HEK293T (cell line): ENCODE results near the gene OR52L1.

Experiments used
- CTCF ChIA-PET: fragments of 350-600 bp; formaldehyde crosslinking; extraction: SDS; loops from one replicate; lab custom pipeline; 2021; ENCODE audit warnings: antibody characterized with exemption, inconsistent platforms; lab: Yijun Ruan, JAX
- POLR2A ChIA-PET: fragments of 350-600 bp; formaldehyde crosslinking; extraction: SDS; loops from one replicate; lab custom pipeline; 2020; ENCODE audit warnings: antibody characterized with exemption, inconsistent platforms; lab: Yijun Ruan, JAX
- DNase-seq: peaks from one replicate; pipeline ENCODE4 v3.0.0; 2012; ENCODE audit warnings: mixed read lengths; ENCODE audit errors: extremely low spot score
- ARNT ChIP-seq: fragments of 450-650 bp; IDR thresholded peaks from 2 replicates; pipeline ENCODE4 v1.6.1; 2017; ENCODE audit warnings: mild to moderate bottlenecking
- BHLHE40 ChIP-seq: fragments of 450-650 bp; IDR thresholded peaks from 2 replicates; pipeline ENCODE4 v1.6.1; 2016; ENCODE audit warnings: mild to moderate bottlenecking, moderate library complexity, borderline replicate concordance
- CTBP1 ChIP-seq: fragments of 450-650 bp; IDR thresholded peaks from 2 replicates; pipeline ENCODE4 v1.6.1; 2016; ENCODE audit warnings: borderline replicate concordance
- ELF4 ChIP-seq: fragments of 450-650 bp; IDR thresholded peaks from 2 replicates; pipeline ENCODE4 v1.6.1; 2017; ENCODE audit warnings: antibody characterized with exemption
- FOXA1 ChIP-seq: fragments of 450-650 bp; IDR thresholded peaks from 2 replicates; pipeline ENCODE4 v1.6.1; 2016; ENCODE audit warnings: mild to moderate bottlenecking
- FOXK2 ChIP-seq: fragments of 450-650 bp; IDR thresholded peaks from 2 replicates; pipeline ENCODE4 v1.6.1; 2016; ENCODE audit warnings: mild to moderate bottlenecking
- FOXM1 ChIP-seq: fragments of 450-650 bp; IDR thresholded peaks from 2 replicates; pipeline ENCODE4 v1.6.1; 2017; ENCODE audit warnings: mild to moderate bottlenecking, borderline replicate concordance
- HDGF ChIP-seq: fragments of 450-650 bp; IDR thresholded peaks from 2 replicates; pipeline ENCODE4 v1.6.1; 2017; ENCODE audit warnings: antibody characterized with exemption, borderline replicate concordance
- L3MBTL2 ChIP-seq: fragments of 450-650 bp; conservative IDR thresholded peaks from 2 replicates; pipeline ENCODE4 v1.6.1; 2016; ENCODE audit warnings: mild to moderate bottlenecking
- LEF1 ChIP-seq: fragments of 450-650 bp; IDR thresholded peaks from 2 replicates; pipeline ENCODE4 v1.6.1; 2017; ENCODE audit warnings: mild to moderate bottlenecking, borderline replicate concordance
- NFRKB ChIP-seq: fragments of 450-650 bp; IDR thresholded peaks from 2 replicates; pipeline ENCODE4 v1.6.1; 2016; ENCODE audit warnings: mild to moderate bottlenecking, moderate library complexity
- PKNOX1 ChIP-seq: fragments of 450-650 bp; IDR thresholded peaks from 2 replicates; pipeline ENCODE4 v1.6.1; 2016
- SP1 ChIP-seq: fragments of 450-650 bp; IDR thresholded peaks from 2 replicates; pipeline ENCODE4 v1.6.1; 2017
- SUZ12 ChIP-seq: fragments of 450-650 bp; IDR thresholded peaks from 2 replicates; pipeline ENCODE4 v1.6.1; 2016; ENCODE audit warnings: mild to moderate bottlenecking
- TARDBP ChIP-seq: fragments of 450-650 bp; IDR thresholded peaks from 2 replicates; pipeline ENCODE4 v1.6.1; 2016
- ZNF384 ChIP-seq: fragments of 450-650 bp; IDR thresholded peaks from 2 replicates; pipeline ENCODE4 v1.6.1; 2016

OR52L1 gene

GRCh38 chr11:5955586-5955985, 31.2 kb downstream of the OR52L1 start:
- no peak for DNase-seq
- TF ChIP-seq FOXA1 (no peak), FOXM1 (no peak), SUZ12 (no peak), BHLHE40 (no peak)
- CTCF ChIA-PET = no interaction called here
- POLR2A ChIA-PET = no interaction called here

GRCh38 chr11:5941951-5942350, 44.8 kb downstream of the OR52L1 start, which contains the start of gene OR56A3:
OR56A3 (plus strand) TSS chr11:5942251; CDS start chr11:5947347, 5,096 bp downstream.
- DNase-seq = no peak
- no peak for TF ChIP-seq FOXA1
- TF ChIP-seq SUZ12 = no peak
- no peak for TF ChIP-seq PKNOX1
- no peak for TF ChIP-seq LEF1
- POLR2A ChIA-PET = no interaction called here
- CTCF ChIA-PET = no interaction called here

GRCh38 chr11:5940748-5941147, 46.0 kb downstream of the OR52L1 start:
- POLR2A ChIA-PET = no interaction called here

GRCh38 chr11:5938603-5938965, 48.2 kb downstream of the OR52L1 start:
- ChIA-PET CTCF (no interaction called here), POLR2A (no interaction called here)
- DNase-seq = no peak
- no peak for TF ChIP-seq LEF1

More at GRCh38 chr11:5940748-5941147, 46.0 kb downstream of the OR52L1 start:
- DNase-seq = no peak
- CTCF ChIA-PET = no interaction called here
- no peak for TF ChIP-seq SUZ12
- TF ChIP-seq CTBP1 = no peak
- no peak for TF ChIP-seq FOXK2
- no peak for TF ChIP-seq BHLHE40
- TF ChIP-seq PKNOX1 = no peak
- TF ChIP-seq HDGF = no peak
- TF ChIP-seq ZNF384 = no peak
- TF ChIP-seq NFRKB = no peak
- no peak for TF ChIP-seq L3MBTL2
- TF ChIP-seq SP1 = no peak
- no peak for TF ChIP-seq FOXA1
- TF ChIP-seq ARNT = no peak
- TF ChIP-seq TARDBP = no peak
- TF ChIP-seq FOXM1 = no peak
- TF ChIP-seq ELF4 = no peak
- no peak for TF ChIP-seq LEF1

GRCh38 chr11:5937868-5938602, 48.8 kb downstream of the OR52L1 start:
- CTCF ChIA-PET = no interaction called here
- POLR2A ChIA-PET = no interaction called here

More at GRCh38 chr11:5937868-5938602, 48.8 kb downstream of the OR52L1 start:
- no peak for DNase-seq
- TF ChIP-seq FOXK2 = no peak
- no peak for TF ChIP-seq FOXM1
- no peak for TF ChIP-seq FOXA1
- TF ChIP-seq NFRKB = no peak
- no peak for TF ChIP-seq SP1
- no peak for TF ChIP-seq HDGF
- no peak for TF ChIP-seq ARNT
